HepG2 (cell line): ENCODE data around the gene C2orf81. TPM values are rescaled to one million over a fixed set of nuclear protein-coding genes. Genes with fewer than 3 reads are reported as not detected.

Experiments used
- FOXJ3 ChIP-seq: sonication (generic); formaldehyde crosslinking; IDR thresholded peaks from 2 replicates; pipeline ENCODE4 v1.4.0; 2020; ENCODE audit warnings: missing genetic modification reagents, mild to moderate bottlenecking, borderline replicate concordance
- RBM22 ChIP-seq: fragments of 200-400 bp; formaldehyde crosslinking; optimal IDR thresholded peaks from 2 replicates; pipeline ENCODE3; 2017; ENCODE audit warnings: mild to moderate bottlenecking, low read length, moderate library complexity
- REL ChIP-seq: sonication (generic); formaldehyde crosslinking; conservative IDR thresholded peaks from 2 replicates; pipeline ENCODE4 v1.8.0; 2022; ENCODE audit warnings: mild to moderate bottlenecking, missing genetic modification reagents, moderate library complexity
- SSRP1 ChIP-seq: IDR thresholded peaks from 2 replicates; pipeline ENCODE4 v1.6.1; 2016; ENCODE audit warnings: control low read depth
- ZFP41 ChIP-seq: sonication (generic); formaldehyde crosslinking; IDR thresholded peaks from 2 replicates; pipeline ENCODE4 v1.4.0; 2020; ENCODE audit warnings: mild to moderate bottlenecking, missing genetic modification reagents, borderline replicate concordance
- ZNF20 ChIP-seq: sonication (generic); formaldehyde crosslinking; IDR thresholded peaks from 2 replicates; pipeline ENCODE4 v1.4.0; 2020; ENCODE audit warnings: mild to moderate bottlenecking, moderate library complexity, missing genetic modification reagents
- ZNF256 ChIP-seq: sonication (generic); formaldehyde crosslinking; conservative IDR thresholded peaks from 2 replicates; pipeline ENCODE4 v1.4.0; 2020; ENCODE audit warnings: missing genetic modification reagents
- ZNF496 ChIP-seq: sonication (generic); formaldehyde crosslinking; IDR thresholded peaks from 2 replicates; pipeline ENCODE4 v1.8.1; 2023; ENCODE audit warnings: mild to moderate bottlenecking, moderate library complexity, missing genetic modification reagents; ENCODE audit not compliant: insufficient replicate concordance
- ZNF512B ChIP-seq: sonication (generic); formaldehyde crosslinking; IDR thresholded peaks from 2 replicates; pipeline ENCODE4 v1.5.1; 2020; ENCODE audit warnings: missing genetic modification reagents, mild to moderate bottlenecking, borderline replicate concordance
- ZNF552 ChIP-seq: sonication (generic); formaldehyde crosslinking; IDR thresholded peaks from 2 replicates; pipeline ENCODE4 v1.9.0; 2022; ENCODE audit warnings: missing genetic modification reagents, mild to moderate bottlenecking, borderline replicate concordance
- ZNF607 ChIP-seq: sonication (generic); formaldehyde crosslinking; IDR thresholded peaks from 2 replicates; pipeline ENCODE4 v1.5.1; 2020; ENCODE audit warnings: missing genetic modification reagents, mild to moderate bottlenecking, borderline replicate concordance
- ZNF678 ChIP-seq: sonication (generic); formaldehyde crosslinking; IDR thresholded peaks from 2 replicates; pipeline ENCODE4 v1.4.0; 2020; ENCODE audit warnings: mild to moderate bottlenecking, missing genetic modification reagents
- ZSCAN5A ChIP-seq: sonication (generic); formaldehyde crosslinking; IDR thresholded peaks from 2 replicates; pipeline ENCODE4 v1.8.0; 2022; ENCODE audit warnings: mild to moderate bottlenecking, missing genetic modification reagents, borderline replicate concordance
- polyA plus RNA-seq, 8 experiments: library from polyadenylated mRNA; depleted of rRNA in 3 of 8; stranded (reverse) in 7 of 8; unstranded in 1 of 8; fragments of >200 nt; fragmentation: Illumina TruSeq in 4 of 8; extraction: Trizol in 4 of 8; gene quantifications; 2 replicates each; pipeline versions ENCODE4 v1.2.1 to v1.2.3, GENCODE V29; 2011 to 2016; ENCODE audit warnings: low read depth in 4 of 8, missing spikeins in 1 of 8, mixed read lengths in 1 of 8; ENCODE audit not compliant: insufficient read depth in 1 of 8
- total RNA-seq, 5 experiments: library from RNA; depleted of rRNA; stranded (reverse); fragments of >200 nt; fragmentation: Illumina TruSeq; extraction: Trizol; gene quantifications; 2 replicates each; pipeline ENCODE4 v1.2.3, GENCODE V29; 2016; ENCODE audit warnings: low read depth in 1 of 5
- TF ChIP-seq, protein P1 (sequence below): sonication (generic); formaldehyde crosslinking; IDR thresholded peaks from 2 replicates; pipeline ENCODE4 v1.4.0; 2020; ENCODE audit warnings: mild to moderate bottlenecking, missing genetic modification reagents, borderline replicate concordance
- TF ChIP-seq, protein P2 (sequence below): sonication (generic); formaldehyde crosslinking; IDR thresholded peaks from 2 replicates; pipeline ENCODE4 v1.8.1; 2023; ENCODE audit warnings: mild to moderate bottlenecking, missing genetic modification reagents
- TF ChIP-seq, protein P3 (sequence below): sonication (generic); formaldehyde crosslinking; conservative IDR thresholded peaks from 2 replicates; pipeline ENCODE4 v1.8.1; 2023; ENCODE audit warnings: missing genetic modification reagents

C2orf81 gene
- total and polyA plus RNA-seq, 2 of the 13 experiments (the other 11 are each of a cell fraction or from before 2014, with no cell fraction given): 0.15 to 0.17 TPM

- TF ChIP-seq, protein P1, sequence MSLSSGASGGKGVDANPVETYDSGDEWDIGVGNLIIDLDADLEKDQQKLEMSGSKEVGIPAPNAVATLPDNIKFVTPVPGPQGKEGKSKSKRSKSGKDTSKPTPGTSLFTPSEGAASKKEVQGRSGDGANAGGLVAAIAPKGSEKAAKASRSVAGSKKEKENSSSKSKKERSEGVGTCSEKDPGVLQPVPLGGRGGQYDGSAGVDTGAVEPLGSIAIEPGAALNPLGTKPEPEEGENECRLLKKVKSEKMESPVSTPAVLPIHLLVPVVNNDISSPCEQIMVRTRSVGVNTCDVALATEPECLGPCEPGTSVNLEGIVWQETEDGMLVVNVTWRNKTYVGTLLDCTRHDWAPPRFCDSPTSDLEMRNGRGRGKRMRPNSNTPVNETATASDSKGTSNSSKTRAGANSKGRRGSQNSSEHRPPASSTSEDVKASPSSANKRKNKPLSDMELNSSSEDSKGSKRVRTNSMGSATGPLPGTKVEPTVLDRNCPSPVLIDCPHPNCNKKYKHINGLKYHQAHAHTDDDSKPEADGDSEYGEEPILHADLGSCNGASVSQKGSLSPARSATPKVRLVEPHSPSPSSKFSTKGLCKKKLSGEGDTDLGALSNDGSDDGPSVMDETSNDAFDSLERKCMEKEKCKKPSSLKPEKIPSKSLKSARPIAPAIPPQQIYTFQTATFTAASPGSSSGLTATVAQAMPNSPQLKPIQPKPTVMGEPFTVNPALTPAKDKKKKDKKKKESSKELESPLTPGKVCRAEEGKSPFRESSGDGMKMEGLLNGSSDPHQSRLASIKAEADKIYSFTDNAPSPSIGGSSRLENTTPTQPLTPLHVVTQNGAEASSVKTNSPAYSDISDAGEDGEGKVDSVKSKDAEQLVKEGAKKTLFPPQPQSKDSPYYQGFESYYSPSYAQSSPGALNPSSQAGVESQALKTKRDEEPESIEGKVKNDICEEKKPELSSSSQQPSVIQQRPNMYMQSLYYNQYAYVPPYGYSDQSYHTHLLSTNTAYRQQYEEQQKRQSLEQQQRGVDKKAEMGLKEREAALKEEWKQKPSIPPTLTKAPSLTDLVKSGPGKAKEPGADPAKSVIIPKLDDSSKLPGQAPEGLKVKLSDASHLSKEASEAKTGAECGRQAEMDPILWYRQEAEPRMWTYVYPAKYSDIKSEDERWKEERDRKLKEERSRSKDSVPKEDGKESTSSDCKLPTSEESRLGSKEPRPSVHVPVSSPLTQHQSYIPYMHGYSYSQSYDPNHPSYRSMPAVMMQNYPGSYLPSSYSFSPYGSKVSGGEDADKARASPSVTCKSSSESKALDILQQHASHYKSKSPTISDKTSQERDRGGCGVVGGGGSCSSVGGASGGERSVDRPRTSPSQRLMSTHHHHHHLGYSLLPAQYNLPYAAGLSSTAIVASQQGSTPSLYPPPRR (CRISPR knock-in tag): no peak
- no peak for TF ChIP-seq ZSCAN5A (CRISPR knock-in tag)
- TF ChIP-seq RBM22: no peak
- no peak for TF ChIP-seq FOXJ3 (CRISPR knock-in tag)
- TF ChIP-seq ZNF552 (CRISPR knock-in tag): no peak
- TF ChIP-seq SSRP1 (CRISPR knock-in tag): no peak
- TF ChIP-seq ZNF496 (CRISPR knock-in tag): no peak
- TF ChIP-seq ZNF20: no peak
- TF ChIP-seq REL: no peak
- TF ChIP-seq, protein P2, sequence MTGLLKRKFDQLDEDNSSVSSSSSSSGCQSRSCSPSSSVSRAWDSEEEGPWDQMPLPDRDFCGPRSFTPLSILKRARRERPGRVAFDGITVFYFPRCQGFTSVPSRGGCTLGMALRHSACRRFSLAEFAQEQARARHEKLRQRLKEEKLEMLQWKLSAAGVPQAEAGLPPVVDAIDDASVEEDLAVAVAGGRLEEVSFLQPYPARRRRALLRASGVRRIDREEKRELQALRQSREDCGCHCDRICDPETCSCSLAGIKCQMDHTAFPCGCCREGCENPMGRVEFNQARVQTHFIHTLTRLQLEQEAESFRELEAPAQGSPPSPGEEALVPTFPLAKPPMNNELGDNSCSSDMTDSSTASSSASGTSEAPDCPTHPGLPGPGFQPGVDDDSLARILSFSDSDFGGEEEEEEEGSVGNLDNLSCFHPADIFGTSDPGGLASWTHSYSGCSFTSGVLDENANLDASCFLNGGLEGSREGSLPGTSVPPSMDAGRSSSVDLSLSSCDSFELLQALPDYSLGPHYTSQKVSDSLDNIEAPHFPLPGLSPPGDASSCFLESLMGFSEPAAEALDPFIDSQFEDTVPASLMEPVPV (CRISPR knock-in tag): no peak
- TF ChIP-seq ZNF512B (CRISPR knock-in tag): no peak
- TF ChIP-seq ZNF256 (CRISPR knock-in tag): no peak
- no peak for TF ChIP-seq ZFP41 (CRISPR knock-in tag)
- TF ChIP-seq ZNF678: no peak
- no peak for TF ChIP-seq ZNF607 (CRISPR knock-in tag)
- TF ChIP-seq, protein P3, sequence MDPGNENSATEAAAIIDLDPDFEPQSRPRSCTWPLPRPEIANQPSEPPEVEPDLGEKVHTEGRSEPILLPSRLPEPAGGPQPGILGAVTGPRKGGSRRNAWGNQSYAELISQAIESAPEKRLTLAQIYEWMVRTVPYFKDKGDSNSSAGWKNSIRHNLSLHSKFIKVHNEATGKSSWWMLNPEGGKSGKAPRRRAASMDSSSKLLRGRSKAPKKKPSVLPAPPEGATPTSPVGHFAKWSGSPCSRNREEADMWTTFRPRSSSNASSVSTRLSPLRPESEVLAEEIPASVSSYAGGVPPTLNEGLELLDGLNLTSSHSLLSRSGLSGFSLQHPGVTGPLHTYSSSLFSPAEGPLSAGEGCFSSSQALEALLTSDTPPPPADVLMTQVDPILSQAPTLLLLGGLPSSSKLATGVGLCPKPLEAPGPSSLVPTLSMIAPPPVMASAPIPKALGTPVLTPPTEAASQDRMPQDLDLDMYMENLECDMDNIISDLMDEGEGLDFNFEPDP: no peak
These were observed 8.3 kb downstream of the C2orf81 start (continued) for GRCh38 chr2:74413001-74413698.
